ENCODE results near the gene ARRDC4. TPM values are rescaled to one million over a fixed set of nuclear protein-coding genes. Genes with fewer than 3 reads are reported as not detected.

The ARRDC4 gene
- total RNA-seq, 1 donor: 11.7 TPM

- TF ChIP-seq CTCF (IDR thresholded peaks at IDR 0.05; ENCODE audit: insufficient read depth, low read depth, low read length): no peak
- DNase-seq (ENCODE audit: low read depth): no peak
- no peak overlapping the region for H3K4me3 ChIP-seq (ENCODE audit: low read depth, low read length)
These were observed 29.2 kb upstream of the ARRDC4 start for GRCh38 chr15:97931314-97931713.

GRCh38 chr15:97933589-97933988 lies 26.9 kb upstream of the ARRDC4 start:
- H3K4me3 ChIP-seq (ENCODE audit: low read depth, low read length): no peak overlapping the region
- TF ChIP-seq CTCF (IDR thresholded peaks at IDR 0.05; ENCODE audit: insufficient read depth, low read depth, low read length): no peak
- no peak for DNase-seq (ENCODE audit: low read depth)

- no peak for TF ChIP-seq CTCF (IDR thresholded peaks at IDR 0.05; ENCODE audit: insufficient read depth, low read depth, low read length)
- H3K4me3 ChIP-seq (ENCODE audit: low read depth, low read length): no peak overlapping the region
- no peak for DNase-seq (ENCODE audit: low read depth)
These were observed 19.5 kb upstream of the ARRDC4 start for GRCh38 chr15:97940993-97941392.

- no peak for TF ChIP-seq CTCF (IDR thresholded peaks at IDR 0.05; ENCODE audit: insufficient read depth, low read depth, low read length)
- no peak for DNase-seq (ENCODE audit: low read depth)
- no peak overlapping the region for H3K4me3 ChIP-seq (ENCODE audit: low read depth, low read length)
These were observed 18.9 kb upstream of the ARRDC4 start for GRCh38 chr15:97941572-97941971.

- no peak overlapping the region for H3K4me3 ChIP-seq (ENCODE audit: low read depth, low read length)
- DNase-seq (ENCODE audit: low read depth): no peak
- no peak for TF ChIP-seq CTCF (IDR thresholded peaks at IDR 0.05; ENCODE audit: insufficient read depth, low read depth, low read length)
These were observed 15.8 kb upstream of the ARRDC4 start for GRCh38 chr15:97944724-97945123.

- no peak overlapping the region for H3K4me3 ChIP-seq (ENCODE audit: low read depth, low read length)
- no peak for DNase-seq (ENCODE audit: low read depth)
- TF ChIP-seq CTCF (IDR thresholded peaks at IDR 0.05; ENCODE audit: insufficient read depth, low read depth, low read length): no peak
These were observed 12.8 kb upstream of the ARRDC4 start for GRCh38 chr15:97947465-97948260.

- TF ChIP-seq CTCF (IDR thresholded peaks at IDR 0.05; ENCODE audit: insufficient read depth, low read depth, low read length): no peak
- DNase-seq (ENCODE audit: low read depth): no peak
- H3K4me3 ChIP-seq (ENCODE audit: low read depth, low read length): no peak overlapping the region
These were observed 7.2 kb upstream of the ARRDC4 start for GRCh38 chr15:97953254-97953653.

Measured in fibroblast of villous mesenchyme (primary cell).